ENCODE data around the gene ADD2.

ADD2 gene

GRCh38 chr2:70716951-70717350 lies 51.0 kb downstream of the ADD2 start:
- no peak for TF ChIP-seq CTCF (IDR thresholded peaks at IDR 0.05; ENCODE audit: low read depth, low read length, missing control alignments)
- no peak overlapping the region for H3K4me3 ChIP-seq (ENCODE audit: low read depth, low read length)
- no peak for DNase-seq (ENCODE audit: low read depth)

GRCh38 chr2:70716131-70716743 lies 51.8 kb downstream of the ADD2 start:
- no peak for DNase-seq (ENCODE audit: low read depth)
- no peak for TF ChIP-seq CTCF (IDR thresholded peaks at IDR 0.05; ENCODE audit: low read depth, low read length, missing control alignments)
- H3K4me3 ChIP-seq (ENCODE audit: low read depth, low read length), result no peak overlapping the region

GRCh38 chr2:70715071-70715985 lies 52.7 kb downstream of the ADD2 start:
- no peak for TF ChIP-seq CTCF (IDR thresholded peaks at IDR 0.05; ENCODE audit: low read depth, low read length, missing control alignments)
- H3K4me3 ChIP-seq (ENCODE audit: low read depth, low read length), result no peak overlapping the region

GRCh38 chr2:70714141-70714905 lies 53.7 kb downstream of the ADD2 start:
- no peak for TF ChIP-seq CTCF (IDR thresholded peaks at IDR 0.05; ENCODE audit: low read depth, low read length, missing control alignments)
- DNase-seq (ENCODE audit: low read depth), result no peak
- H3K4me3 ChIP-seq (ENCODE audit: low read depth, low read length), result no peak overlapping the region

More at GRCh38 chr2:70715071-70715985, 52.7 kb downstream of the ADD2 start:
- DNase-seq (ENCODE audit: low read depth), result no peak

- no peak overlapping the region for H3K4me3 ChIP-seq (ENCODE audit: low read depth, low read length)
- TF ChIP-seq CTCF (IDR thresholded peaks at IDR 0.05; ENCODE audit: low read depth, low read length, missing control alignments), result no peak
- DNase-seq (ENCODE audit: low read depth), result no peak
Measured at GRCh38 chr2:70712916-70713315, 55.1 kb downstream of the ADD2 start.

GRCh38 chr2:70711191-70711590 lies 56.8 kb downstream of the ADD2 start:
- no peak overlapping the region for H3K4me3 ChIP-seq (ENCODE audit: low read depth, low read length)
- no peak for DNase-seq (ENCODE audit: low read depth)
- TF ChIP-seq CTCF (IDR thresholded peaks at IDR 0.05; ENCODE audit: low read depth, low read length, missing control alignments), result no peak
